Neural progenitor cell (in vitro differentiated cells): Measurements from ENCODE around the gene SHROOM4.

ENCODE experiments used
- EZH2 ChIP-seq: fragments of 200-600 bp; sonication (generic); IDR thresholded peaks from 2 replicates; pipeline ENCODE4 v1.6.1; 2017; ENCODE audit warnings: antibody characterized with exemption, mild to moderate bottlenecking, moderate library complexity
- TF ChIP-seq, protein P1 (sequence below): fragments of 200-600 bp; sonication (generic); IDR thresholded peaks from 2 replicates; pipeline ENCODE4 v1.5.1; 2017; ENCODE audit warnings: antibody characterized with exemption, mild to moderate bottlenecking

DNA sequence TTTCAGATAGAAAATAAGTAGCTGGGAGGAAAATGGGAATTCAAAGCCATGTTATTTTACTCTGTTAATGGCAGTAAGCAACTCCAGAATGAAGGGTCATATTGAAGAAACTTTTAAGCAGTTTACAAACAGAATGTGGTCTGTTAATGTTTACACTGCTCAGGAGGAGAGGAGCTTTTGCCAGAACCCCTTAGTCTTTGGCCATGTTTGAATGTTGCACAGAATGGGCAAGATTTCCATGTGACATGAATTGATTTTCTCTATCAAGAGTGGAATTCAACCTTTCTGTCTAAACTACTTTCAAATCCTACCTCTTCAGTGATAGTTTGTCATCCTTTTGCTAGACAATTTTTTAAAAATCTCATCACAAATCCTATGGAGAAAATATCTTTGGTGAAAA is 227.6 kb downstream of the SHROOM4 start:
- TF ChIP-seq EZH2, result no peak
- TF ChIP-seq, protein P1, sequence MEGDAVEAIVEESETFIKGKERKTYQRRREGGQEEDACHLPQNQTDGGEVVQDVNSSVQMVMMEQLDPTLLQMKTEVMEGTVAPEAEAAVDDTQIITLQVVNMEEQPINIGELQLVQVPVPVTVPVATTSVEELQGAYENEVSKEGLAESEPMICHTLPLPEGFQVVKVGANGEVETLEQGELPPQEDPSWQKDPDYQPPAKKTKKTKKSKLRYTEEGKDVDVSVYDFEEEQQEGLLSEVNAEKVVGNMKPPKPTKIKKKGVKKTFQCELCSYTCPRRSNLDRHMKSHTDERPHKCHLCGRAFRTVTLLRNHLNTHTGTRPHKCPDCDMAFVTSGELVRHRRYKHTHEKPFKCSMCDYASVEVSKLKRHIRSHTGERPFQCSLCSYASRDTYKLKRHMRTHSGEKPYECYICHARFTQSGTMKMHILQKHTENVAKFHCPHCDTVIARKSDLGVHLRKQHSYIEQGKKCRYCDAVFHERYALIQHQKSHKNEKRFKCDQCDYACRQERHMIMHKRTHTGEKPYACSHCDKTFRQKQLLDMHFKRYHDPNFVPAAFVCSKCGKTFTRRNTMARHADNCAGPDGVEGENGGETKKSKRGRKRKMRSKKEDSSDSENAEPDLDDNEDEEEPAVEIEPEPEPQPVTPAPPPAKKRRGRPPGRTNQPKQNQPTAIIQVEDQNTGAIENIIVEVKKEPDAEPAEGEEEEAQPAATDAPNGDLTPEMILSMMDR, result no peak
